Measurements from ENCODE around the gene TMPRSS13.

DNA sequence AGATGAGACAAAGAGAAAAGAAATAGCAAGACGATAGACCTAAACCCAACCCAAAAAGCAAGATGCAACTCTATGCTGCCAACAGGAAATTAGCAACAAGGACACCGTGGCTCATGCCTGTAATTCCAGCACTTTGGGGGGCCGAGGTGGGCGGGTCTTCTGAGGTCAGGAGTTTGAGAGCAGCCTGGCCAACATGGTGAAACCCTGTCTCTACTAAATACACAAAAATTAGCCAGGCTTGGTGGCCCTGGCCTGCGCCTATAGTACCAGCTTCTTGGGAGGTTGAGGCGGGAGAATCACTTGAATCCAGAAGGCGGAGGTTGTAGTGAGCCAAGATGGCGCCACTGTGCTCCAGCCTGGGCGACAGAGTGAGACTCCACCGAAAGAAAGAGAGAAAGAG is 32.7 kb upstream of the TMPRSS13 start:
- TF ChIP-seq ARNTL (CRISPR knock-in tag; IDR thresholded peaks at IDR 0.05; ENCODE audit: borderline replicate concordance, low read depth) (no peak), ESRRG (CRISPR knock-in tag; IDR thresholded peaks at IDR 0.05) (no peak), SNAI2 (CRISPR knock-in tag; IDR thresholded peaks at IDR 0.05) (no peak), ZNF8 (CRISPR knock-in tag; IDR thresholded peaks at IDR 0.05) (no peak), TCF4 (CRISPR knock-in tag; IDR thresholded peaks at IDR 0.05; ENCODE audit: borderline replicate concordance) (no peak), OSR1 (CRISPR knock-in tag; IDR thresholded peaks at IDR 0.05) (no peak), ZFP30 (CRISPR knock-in tag; IDR thresholded peaks at IDR 0.05) (no peak)
- TF ChIP-seq, protein P1, sequence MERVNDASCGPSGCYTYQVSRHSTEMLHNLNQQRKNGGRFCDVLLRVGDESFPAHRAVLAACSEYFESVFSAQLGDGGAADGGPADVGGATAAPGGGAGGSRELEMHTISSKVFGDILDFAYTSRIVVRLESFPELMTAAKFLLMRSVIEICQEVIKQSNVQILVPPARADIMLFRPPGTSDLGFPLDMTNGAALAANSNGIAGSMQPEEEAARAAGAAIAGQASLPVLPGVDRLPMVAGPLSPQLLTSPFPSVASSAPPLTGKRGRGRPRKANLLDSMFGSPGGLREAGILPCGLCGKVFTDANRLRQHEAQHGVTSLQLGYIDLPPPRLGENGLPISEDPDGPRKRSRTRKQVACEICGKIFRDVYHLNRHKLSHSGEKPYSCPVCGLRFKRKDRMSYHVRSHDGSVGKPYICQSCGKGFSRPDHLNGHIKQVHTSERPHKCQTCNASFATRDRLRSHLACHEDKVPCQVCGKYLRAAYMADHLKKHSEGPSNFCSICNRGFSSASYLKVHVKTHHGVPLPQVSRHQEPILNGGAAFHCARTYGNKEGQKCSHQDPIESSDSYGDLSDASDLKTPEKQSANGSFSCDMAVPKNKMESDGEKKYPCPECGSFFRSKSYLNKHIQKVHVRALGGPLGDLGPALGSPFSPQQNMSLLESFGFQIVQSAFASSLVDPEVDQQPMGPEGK (CRISPR knock-in tag; IDR thresholded peaks at IDR 0.05; ENCODE audit: borderline replicate concordance): no peak
- TF ChIP-seq, protein P2, sequence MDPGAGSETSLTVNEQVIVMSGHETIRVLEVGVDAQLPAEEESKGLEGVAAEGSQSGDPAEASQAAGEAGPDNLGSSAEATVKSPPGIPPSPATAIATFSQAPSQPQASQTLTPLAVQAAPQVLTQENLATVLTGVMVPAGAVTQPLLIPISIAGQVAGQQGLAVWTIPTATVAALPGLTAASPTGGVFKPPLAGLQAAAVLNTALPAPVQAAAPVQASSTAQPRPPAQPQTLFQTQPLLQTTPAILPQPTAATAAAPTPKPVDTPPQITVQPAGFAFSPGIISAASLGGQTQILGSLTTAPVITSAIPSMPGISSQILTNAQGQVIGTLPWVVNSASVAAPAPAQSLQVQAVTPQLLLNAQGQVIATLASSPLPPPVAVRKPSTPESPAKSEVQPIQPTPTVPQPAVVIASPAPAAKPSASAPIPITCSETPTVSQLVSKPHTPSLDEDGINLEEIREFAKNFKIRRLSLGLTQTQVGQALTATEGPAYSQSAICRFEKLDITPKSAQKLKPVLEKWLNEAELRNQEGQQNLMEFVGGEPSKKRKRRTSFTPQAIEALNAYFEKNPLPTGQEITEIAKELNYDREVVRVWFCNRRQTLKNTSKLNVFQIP (CRISPR knock-in tag; IDR thresholded peaks at IDR 0.05; ENCODE audit: borderline replicate concordance, low read depth): no peak

All from SK-N-SH treated with all-trans-retinoic acid at 6 μM for 48 hours (cell line).